ENCODE data around the gene BABAM1. TPM values are rescaled to one million over a fixed set of nuclear protein-coding genes. Genes with fewer than 3 reads are reported as not detected.
A peak's percentile ranks its signal among the peaks of the same experiment; 100 is the strongest.

Gene BABAM1
- total and polyA plus RNA-seq, 9 of the 15 experiments (the other 6 are each of a cell fraction or from before 2014, with no cell fraction given) = 14.7 to 160 (median 113) TPM

GRCh38 chr19:17294051-17294891 lies 27.0 kb downstream of the BABAM1 start (continued):
- TF ChIP-seq HBP1 (CRISPR knock-in tag; IDR thresholded peaks at IDR 0.05) = 0 out of 2 replicates have a peak, but pooled peaks have one; percentile 50
- no peak for TF ChIP-seq RBBP5 (IDR thresholded peaks at IDR 0.05; ENCODE audit: borderline replicate concordance, insufficient read depth, low read length, poor library complexity, severe bottlenecking)
- TF ChIP-seq, protein P1, sequence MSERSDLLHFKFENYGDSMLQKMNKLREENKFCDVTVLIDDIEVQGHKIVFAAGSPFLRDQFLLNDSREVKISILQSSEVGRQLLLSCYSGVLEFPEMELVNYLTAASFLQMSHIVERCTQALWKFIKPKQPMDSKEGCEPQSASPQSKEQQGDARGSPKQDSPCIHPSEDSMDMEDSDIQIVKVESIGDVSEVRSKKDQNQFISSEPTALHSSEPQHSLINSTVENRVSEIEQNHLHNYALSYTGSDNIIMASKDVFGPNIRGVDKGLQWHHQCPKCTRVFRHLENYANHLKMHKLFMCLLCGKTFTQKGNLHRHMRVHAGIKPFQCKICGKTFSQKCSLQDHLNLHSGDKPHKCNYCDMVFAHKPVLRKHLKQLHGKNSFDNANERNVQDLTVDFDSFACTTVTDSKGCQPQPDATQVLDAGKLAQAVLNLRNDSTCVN (CRISPR knock-in tag; IDR thresholded peaks at IDR 0.05) = no peak
- TF ChIP-seq ZNF644 (tag; IDR thresholded peaks at IDR 0.05; ENCODE audit: low read depth) = no peak
- no peak for TF ChIP-seq TFAM (CRISPR knock-in tag; conservative IDR thresholded peaks at IDR 0.05)
- peak; percentile 67 for TF ChIP-seq POLR2G (IDR thresholded peaks at IDR 0.05; ENCODE audit: low read depth, low read length)
- TF ChIP-seq CBX8 (IDR thresholded peaks at IDR 0.05; ENCODE audit: borderline replicate concordance, extremely low read depth, low read depth, low read length, poor library complexity, severe bottlenecking) = no peak
- no peak for TF ChIP-seq NCOA4 (IDR thresholded peaks at IDR 0.05; ENCODE audit: partially characterized antibody)
- no peak for TF ChIP-seq ARHGAP35 (IDR thresholded peaks at IDR 0.05; ENCODE audit: partially characterized antibody)
- no peak for TF ChIP-seq TRIM28 (IDR thresholded peaks at IDR 0.05)
- TF ChIP-seq NRF1 (conservative IDR thresholded peaks at IDR 0.05 in 1 of 2, IDR thresholded peaks at IDR 0.05 in 1 of 2) = peak; percentile 33 to 56; a peak in 3 of 4 replicates
- no peak for TF ChIP-seq ZEB2 (IDR thresholded peaks at IDR 0.05)
- TF ChIP-seq ZNF263 (CRISPR knock-in tag; IDR thresholded peaks at IDR 0.05; ENCODE audit: borderline replicate concordance) = no peak
- TF ChIP-seq SMARCA5 (IDR thresholded peaks at IDR 0.05) = no peak
- peak; percentile 45; the same call in 1 of the 2 replicates for TF ChIP-seq MAX (CRISPR knock-in tag; IDR thresholded peaks at IDR 0.05)
- TF ChIP-seq CBFB (CRISPR knock-in tag; IDR thresholded peaks at IDR 0.05) = 0 out of 2 replicates have a peak, but pooled peaks have one; percentile 64
- 0 out of 2 replicates have a peak, but pooled peaks have one; percentile 34 for TF ChIP-seq FOXP1 (CRISPR knock-in tag; IDR thresholded peaks at IDR 0.05)
- no peak for TF ChIP-seq MAFK (IDR thresholded peaks at IDR 0.05; ENCODE audit: low read length)
- no peak for TF ChIP-seq EGR1 (conservative IDR thresholded peaks at IDR 0.05)
- TF ChIP-seq, protein P2, sequence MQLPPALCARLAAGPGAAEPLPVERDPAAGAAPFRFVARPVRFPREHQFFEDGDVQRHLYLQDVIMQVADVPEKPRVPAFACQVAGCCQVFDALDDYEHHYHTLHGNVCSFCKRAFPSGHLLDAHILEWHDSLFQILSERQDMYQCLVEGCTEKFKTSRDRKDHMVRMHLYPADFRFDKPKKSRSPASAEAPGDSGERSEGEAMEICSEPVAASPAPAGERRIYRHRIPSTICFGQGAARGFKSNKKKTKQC (CRISPR knock-in tag; IDR thresholded peaks at IDR 0.05) = no peak
- peak; percentile 36 for TF ChIP-seq TAF1 (IDR thresholded peaks at IDR 0.05; ENCODE audit: control insufficient read depth, extremely low read depth, insufficient read depth, low read length, severe bottlenecking)
- TF ChIP-seq SRF (CRISPR knock-in tag; IDR thresholded peaks at IDR 0.05) = 0 out of 4 replicates have a peak, but pooled peaks of 1 of the 2 experiments have one; percentile 17
- TF ChIP-seq MAZ (CRISPR knock-in tag; conservative IDR thresholded peaks at IDR 0.05 in 1 of 2, IDR thresholded peaks at IDR 0.05 in 1 of 2) = no peak
- no peak for TF ChIP-seq BCL6 (CRISPR knock-in tag; IDR thresholded peaks at IDR 0.05)
- no peak for TF ChIP-seq PURB (CRISPR knock-in tag; IDR thresholded peaks at IDR 0.05; ENCODE audit: low read depth)

Data from K562 (cell line).